COLO668 (cell line): Measurements from ENCODE around the gene ADAT3.
"Not testable (repeated sequence)": the region's sequence is repeated elsewhere in the genome, so short reads cannot be mapped to it uniquely, and the experiment has no call there.

Experiments
- DNase-seq: peaks from one replicate; lab custom pipeline; 2025; ENCODE audit not compliant: unreplicated experiment; lab: John Stamatoyannopoulos, UW

ADAT3 gene

DNA sequence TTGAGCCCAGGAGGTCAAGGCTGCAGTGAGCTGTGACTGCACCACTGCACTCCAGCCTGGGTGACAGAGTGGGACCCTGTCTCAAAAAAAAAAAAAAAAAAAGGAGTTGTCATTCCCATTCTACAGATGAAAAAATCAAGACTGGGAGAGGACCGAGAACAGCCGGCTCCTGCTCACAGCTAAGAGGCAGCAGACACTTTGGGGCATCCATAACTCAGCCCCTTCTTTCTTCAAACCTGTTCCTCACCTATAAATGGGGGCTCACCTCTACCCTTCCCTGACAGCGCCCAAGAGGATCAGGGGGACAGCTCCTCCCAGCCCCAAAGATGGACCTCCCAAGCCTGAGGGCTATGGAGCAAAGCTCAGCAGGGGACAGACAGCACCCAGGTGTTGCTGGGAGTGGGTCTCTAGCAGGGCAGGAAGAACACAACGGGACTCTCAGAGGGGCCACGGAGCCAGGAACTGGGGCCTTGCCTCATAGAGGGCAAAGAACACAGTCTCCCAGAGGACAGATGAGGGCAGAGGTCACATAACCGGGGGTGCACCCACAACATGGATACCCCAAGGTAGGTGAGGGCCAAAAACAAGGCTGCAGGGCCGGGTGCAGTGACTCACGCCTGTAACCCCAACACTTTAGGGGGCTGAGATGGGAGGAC lies 38.4 kb upstream of the ADAT3 start:
- no peak for DNase-seq

DNA sequence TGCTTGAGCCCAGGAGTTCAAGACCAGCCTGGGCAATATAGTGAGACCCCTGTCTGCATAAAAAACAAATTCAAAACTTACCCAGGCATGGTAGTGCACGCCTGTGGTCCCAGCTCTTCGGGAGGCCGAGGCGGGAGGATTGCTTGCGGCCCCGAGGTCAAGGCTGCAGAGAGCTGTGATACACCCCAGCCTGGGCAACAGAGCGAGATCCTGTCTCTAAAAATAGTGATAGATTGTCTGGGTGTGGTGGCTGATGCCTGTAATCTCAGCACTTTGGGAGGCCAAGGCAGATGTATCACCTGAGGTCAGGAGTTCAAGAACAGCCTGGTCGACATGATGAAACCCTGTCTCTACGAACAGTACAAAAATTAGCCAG lies 37.9 kb upstream of the ADAT3 start:
- DNase-seq = no peak

DNA sequence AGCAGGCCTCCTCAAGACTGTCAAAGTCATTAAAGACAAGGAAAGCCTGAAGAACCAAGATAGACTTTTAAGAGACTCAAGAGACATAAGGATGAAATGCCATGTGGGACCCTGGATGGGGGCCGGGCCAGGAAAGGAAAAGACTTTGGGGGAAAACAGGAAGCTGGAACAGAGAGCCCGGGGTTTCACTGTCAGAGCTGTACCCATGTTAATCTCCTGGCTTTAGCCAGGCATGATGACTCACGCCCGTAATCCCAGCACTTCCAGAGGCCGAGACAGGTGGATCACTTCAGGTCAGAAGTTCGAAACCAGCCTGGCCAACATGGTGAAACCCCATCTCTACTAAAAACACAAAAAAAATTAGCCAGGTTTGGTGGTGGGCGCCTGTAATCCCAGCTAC lies 36.2 kb upstream of the ADAT3 start:
- no peak for DNase-seq

DNA sequence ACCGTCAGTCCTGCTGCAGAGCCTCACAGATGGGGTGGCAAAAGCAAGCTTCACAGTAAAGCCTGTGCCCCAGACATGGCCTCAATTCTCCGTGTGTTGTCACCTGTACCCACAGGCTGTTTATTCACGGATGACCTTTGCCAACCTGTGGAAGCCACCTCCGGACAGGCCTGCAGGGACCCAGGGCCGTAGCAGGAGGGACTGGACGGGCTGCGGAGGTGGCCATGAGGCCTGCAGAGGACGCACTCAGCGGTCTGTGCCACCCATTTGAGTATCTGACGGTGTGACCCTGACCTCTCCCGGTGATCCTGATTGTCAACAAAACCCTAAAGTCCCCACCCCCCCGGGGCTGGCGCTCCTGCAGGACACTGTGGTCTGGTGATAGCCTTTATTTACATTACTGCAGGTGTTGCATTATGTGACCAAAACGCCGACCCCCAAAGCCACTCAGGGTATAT lies 34.0 kb upstream of the ADAT3 start:
- peak; percentile 72 for DNase-seq

DNA sequence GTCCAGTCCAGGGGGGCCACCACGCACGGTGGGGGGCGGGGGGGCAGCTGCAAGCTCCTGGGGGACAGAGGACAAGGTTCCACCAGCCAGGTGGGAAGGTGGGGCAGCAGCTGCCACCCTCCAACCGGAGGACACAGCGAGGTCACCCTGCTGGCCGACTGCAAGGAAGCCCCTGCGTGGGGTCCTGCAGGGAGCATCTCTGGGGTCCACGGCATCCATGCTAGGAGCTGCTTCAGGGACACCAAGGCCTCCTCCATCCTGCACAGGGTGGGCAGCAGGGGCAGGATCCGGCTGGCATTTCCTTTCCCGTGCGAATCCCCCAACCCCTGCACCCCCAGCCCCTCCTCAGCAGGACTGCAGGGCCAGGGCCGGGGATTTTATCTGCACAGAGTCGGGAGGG lies 33.6 kb upstream of the ADAT3 start:
- no peak for DNase-seq

- no peak for DNase-seq
Measured at GRCh38 chr19:1872807-1873523, 32.2 kb upstream of the ADAT3 start.

- DNase-seq = peak; percentile 80
Measured at GRCh38 chr19:1873524-1874473, 31.4 kb upstream of the ADAT3 start.

- peak; percentile 10 for DNase-seq
Measured at GRCh38 chr19:1874554-1875185, 30.5 kb upstream of the ADAT3 start.

GRCh38 chr19:1875265-1875645 lies 29.9 kb upstream of the ADAT3 start:
- not testable (repeated sequence) for DNase-seq

GRCh38 chr19:1875646-1876495 lies 29.3 kb upstream of the ADAT3 start:
- DNase-seq = peak; percentile 95

DNA sequence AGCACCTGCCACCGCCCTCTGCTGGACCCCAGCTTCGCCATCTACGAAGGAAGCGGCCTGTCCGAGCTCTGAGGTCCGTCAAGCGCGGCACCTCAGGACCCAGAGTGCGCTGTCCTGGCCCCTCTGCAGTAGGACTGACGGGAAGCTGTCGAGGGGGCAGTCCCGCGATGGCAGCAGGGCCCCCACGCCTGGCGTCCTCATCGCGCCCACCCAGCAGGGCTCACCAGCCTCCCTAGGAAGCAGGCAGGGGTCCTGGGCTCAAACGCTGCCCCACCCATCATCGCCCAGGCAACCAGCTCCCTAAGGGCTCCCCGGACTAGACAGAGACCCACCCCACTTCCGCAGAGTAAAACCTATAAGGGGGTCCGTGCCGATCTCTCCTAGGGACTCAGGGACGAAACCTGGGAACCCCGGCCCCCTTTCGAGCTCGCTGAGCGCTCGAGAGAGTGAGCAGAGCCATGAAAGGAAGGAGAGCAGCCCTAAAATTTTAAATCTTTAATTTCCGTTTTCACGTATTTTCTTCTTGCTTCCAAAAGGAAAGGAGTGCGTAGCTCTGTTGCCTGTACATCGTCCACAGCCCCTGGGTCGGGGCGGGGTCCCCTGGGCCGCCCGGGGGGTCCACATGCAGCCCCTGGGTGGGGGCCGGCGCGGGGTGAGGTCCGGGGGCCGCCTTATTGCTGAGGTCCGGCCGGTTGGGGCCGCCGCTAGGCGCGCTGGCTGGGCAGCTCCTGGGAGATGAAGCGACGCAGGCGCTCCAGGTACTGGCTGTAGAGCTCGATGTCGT lies 28.5 kb upstream of the ADAT3 start:
- not testable (repeated sequence) for DNase-seq

DNA sequence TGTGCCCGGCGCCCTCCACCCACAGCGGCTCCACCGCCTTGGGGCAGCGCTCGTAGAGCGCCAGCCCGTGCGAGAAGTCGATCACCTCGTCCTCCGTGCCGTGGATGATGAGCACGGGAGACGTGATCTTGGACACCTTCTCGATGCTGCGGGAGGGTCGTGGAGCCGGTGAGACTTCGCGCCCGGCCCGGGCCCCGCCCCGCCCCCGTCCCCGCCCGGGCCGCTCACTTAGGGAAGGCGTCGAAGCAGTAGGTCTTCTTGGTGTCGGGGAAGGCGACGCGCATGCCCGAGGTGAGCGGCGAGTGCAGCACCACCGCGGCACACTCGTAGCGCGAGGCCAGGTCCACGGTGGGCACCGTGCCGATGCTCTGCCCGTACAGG lies 27.9 kb upstream of the ADAT3 start:
- not testable (repeated sequence) for DNase-seq

GRCh38 chr19:1878583-1878982 lies 26.6 kb upstream of the ADAT3 start:
- DNase-seq = not testable (repeated sequence)

- DNase-seq = not testable (repeated sequence)
Measured at GRCh38 chr19:1879982-1880381, 25.2 kb upstream of the ADAT3 start.

GRCh38 chr19:1880611-1881392 lies 24.4 kb upstream of the ADAT3 start:
- no peak for DNase-seq

DNA sequence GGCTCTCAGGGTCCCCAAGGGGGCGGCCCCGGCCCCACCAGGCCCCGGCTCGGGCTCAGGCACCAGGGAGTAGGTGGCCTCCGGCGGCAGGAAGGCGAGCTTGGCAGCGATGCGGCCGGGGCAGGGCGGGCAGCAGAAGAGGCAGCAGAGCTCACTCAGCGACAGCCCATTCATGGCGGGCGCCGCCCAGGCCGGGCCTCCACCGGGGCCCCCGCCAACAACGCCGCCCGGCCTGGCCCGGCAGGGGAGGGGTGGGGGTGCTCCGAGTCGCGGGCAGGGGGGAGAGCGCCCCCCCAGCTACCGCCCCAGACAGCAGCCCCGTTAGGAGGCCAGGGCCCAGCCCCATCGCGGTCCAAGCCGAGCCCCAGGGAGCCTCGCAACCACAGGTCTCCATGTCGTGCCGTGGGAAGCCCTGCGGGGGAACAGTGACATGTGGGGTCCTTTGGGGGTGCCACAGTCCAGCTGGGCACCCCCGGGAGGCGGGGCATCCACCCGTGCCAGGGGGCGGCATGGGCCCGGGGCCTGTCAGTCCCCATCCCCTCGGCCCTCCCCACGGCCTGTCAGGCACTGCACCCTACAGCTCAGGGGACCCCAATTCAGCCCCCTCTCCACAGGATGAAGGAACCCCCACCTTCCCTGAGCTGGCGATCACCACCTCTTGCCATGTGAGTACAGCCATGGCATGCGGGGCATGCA lies 23.7 kb upstream of the ADAT3 start:
- not testable (repeated sequence) for DNase-seq

DNA sequence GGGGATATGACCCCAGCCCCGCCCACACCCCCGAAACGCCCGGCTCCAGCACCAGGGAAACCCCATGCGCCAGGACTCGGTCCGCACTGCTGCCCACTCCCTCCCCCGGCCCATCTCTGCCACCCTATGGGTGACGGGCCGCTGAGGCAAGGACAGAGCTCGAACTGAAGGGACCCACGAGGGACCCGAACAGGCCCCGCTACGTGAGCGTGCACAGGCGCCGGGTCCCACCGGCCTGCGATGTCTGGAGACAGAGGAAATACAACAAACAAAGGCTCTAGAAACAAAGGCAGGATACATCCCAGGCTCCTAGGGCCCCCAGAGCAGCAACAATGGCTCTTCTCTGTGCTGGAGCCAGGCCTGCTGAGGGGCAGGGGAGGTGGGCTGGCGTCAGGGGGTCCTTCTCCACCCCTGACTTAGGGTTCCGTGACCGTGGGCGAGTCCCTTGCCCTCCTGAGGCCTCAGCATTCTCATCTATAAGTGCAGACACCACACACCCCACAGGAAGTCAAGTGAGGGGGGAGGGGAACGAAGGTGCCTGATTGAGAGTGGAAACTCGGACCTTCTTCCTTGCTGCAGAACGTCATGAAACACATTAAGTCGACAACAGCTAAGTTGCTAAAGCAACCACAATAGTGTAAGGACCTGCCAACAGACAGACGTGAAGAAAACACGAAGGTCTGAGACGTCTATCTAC lies 23.0 kb upstream of the ADAT3 start:
- DNase-seq = no peak
